ENCODE data around the gene NIT1. TPM values are rescaled to one million over a fixed set of nuclear protein-coding genes. Genes with fewer than 3 reads are reported as not detected.

The NIT1 gene
- total and polyA plus RNA-seq, 10 of the 15 experiments (the other 5 are each of a cell fraction or from before 2014, with no cell fraction given): 19.2 to 54.4 (median 28.3) TPM

GRCh38 chr1:161121834-161122233, 3.9 kb downstream of the NIT1 start:
- intact Hi-C loops (cut with micrococcal nuclease; ENCODE audit: unreplicated experiment) (no loop called here), in situ Hi-C loops (cut with MboI) (no loop called here)
- BruUV-seq (replicated peaks): no TSS peak
- no peak for ATAC-seq
- no peak overlapping the region for H3K4me3 ChIP-seq
- no peak overlapping the region for H3K9ac ChIP-seq (ENCODE audit: control insufficient read depth, insufficient read depth, low read length)
- peak overlapping the region; percentile 10; the same call in 1 of the 2 replicates for H3K27ac ChIP-seq (ENCODE audit: control insufficient read depth, insufficient read depth)
- no peak overlapping the region for H2AFZ ChIP-seq (ENCODE audit: control insufficient read depth, low read depth, low read length)
- POLR2A ChIA-PET: interaction anchor here (1.0 to 1.6 kb wide), 4 partner anchors 53 to 122 kb away, joined by 3 to 9 read pairs (median 6); no protein-coding TSS in a partner anchor
- FAIRE-seq: no peak
- peak overlapping the region; percentile 38 for H3K4me2 ChIP-seq (ENCODE audit: control insufficient read depth, insufficient read depth)
- H3K4me1 ChIP-seq (ENCODE audit: control insufficient read depth, insufficient read depth, low read length): peaks cover 19% of the 10 kb centered on the region
- 51% methylated on average over 4 of the region's 4 CpGs for WGBS (ENCODE audit: insufficient coverage, insufficient replicate concordance, low lambda C conversion rate, missing lambda C conversion rate)
- no peaks in the 10 kb centered on the region for H3K9me3 ChIP-seq (replicated peaks; ENCODE audit: control insufficient read depth, insufficient read depth, low read length)
- DNase-seq (ENCODE audit: low read depth, low spot score): no peak
- RAD21 ChIA-PET (ENCODE audit: unreplicated experiment): interaction anchor here (0.7 to 1.3 kb wide), 3 partner anchors 14 to 75 kb away, joined by 3 to 4 read pairs (median 4); no protein-coding TSS in a partner anchor
- peaks cover 28% of the 10 kb centered on the region for H3K79me2 ChIP-seq (ENCODE audit: control insufficient read depth, insufficient read depth, low read length)
- H3K36me3 ChIP-seq (ENCODE audit: control insufficient read depth in 2 of 2, insufficient read depth in 2 of 2, low read length in 1 of 2): peaks cover 17 to 18% of the 10 kb centered on the region in 2 experiments
- TF ChIP-seq MEF2A (IDR thresholded peaks at IDR 0.05; ENCODE audit: insufficient read depth, low read depth, low read length) (no peak), ZNF384 (IDR thresholded peaks at IDR 0.05; ENCODE audit: borderline replicate concordance, low read depth, low read length) (peak; percentile 81), SPI1 (IDR thresholded peaks at IDR 0.05; ENCODE audit: borderline replicate concordance, insufficient read depth, low read depth, low read length) (peak; percentile 27; the same call in 1 of the 2 replicates)
- no peaks in the 10 kb centered on the region for H3K27me3 ChIP-seq (replicated peaks in 1 of 2; ENCODE audit: control insufficient read depth in 2 of 2, insufficient read depth in 2 of 2, low read length in 1 of 2)
- H4K20me1 ChIP-seq (ENCODE audit: control insufficient read depth, insufficient read depth): no peaks in the 10 kb centered on the region
- CTCF ChIA-PET: interaction anchor here (0.6 to 1.7 kb wide), 4 partner anchors 19 to 870 kb away, joined by 3 to 8 read pairs (median 4); partner anchors contain the start of gene TOMM40L
- SMC1A ChIA-PET (ENCODE audit: uncharacterized antibody, unreplicated experiment): interaction anchor here (0.8 to 1.6 kb wide), 8 partner anchors 9 to 84 kb away, joined by 3 to 5 read pairs (median 4); partner anchors contain the start of gene TSTD1

GRCh38 chr1:161122967-161123366, 5.1 kb downstream of the NIT1 start:
- SMC1A ChIA-PET (ENCODE audit: uncharacterized antibody, unreplicated experiment): no interaction called here
- Histone ChIP-seq H3K9ac (ENCODE audit: control insufficient read depth, insufficient read depth, low read length) (no peak overlapping the region), H3K4me3 (no peak overlapping the region), H3K36me3 (ENCODE audit: control insufficient read depth in 2 of 2, insufficient read depth in 2 of 2, low read length in 1 of 2) (peaks cover 17 to 18% of the 10 kb centered on the region in 2 experiments), H2AFZ (ENCODE audit: control insufficient read depth, low read depth, low read length) (no peak overlapping the region), H3K27ac (ENCODE audit: control insufficient read depth, insufficient read depth) (no peak overlapping the region), H3K4me1 (ENCODE audit: control insufficient read depth, insufficient read depth, low read length) (peaks cover 19% of the 10 kb centered on the region), H3K9me3 (replicated peaks; ENCODE audit: control insufficient read depth, insufficient read depth, low read length) (no peaks in the 10 kb centered on the region), H3K79me2 (ENCODE audit: control insufficient read depth, insufficient read depth, low read length) (peaks cover 16% of the 10 kb centered on the region), H3K27me3 (replicated peaks in 1 of 2; ENCODE audit: control insufficient read depth in 2 of 2, insufficient read depth in 2 of 2, low read length in 1 of 2) (no peaks in the 10 kb centered on the region), H4K20me1 (ENCODE audit: control insufficient read depth, insufficient read depth) (no peaks in the 10 kb centered on the region), H3K4me2 (ENCODE audit: control insufficient read depth, insufficient read depth) (no peak overlapping the region)
- FAIRE-seq: no peak
- DNase-seq (ENCODE audit: low read depth, low spot score): no peak
- no peak for TF ChIP-seq MTA3 (IDR thresholded peaks at IDR 0.05; ENCODE audit: borderline replicate concordance, low read length)
- TF ChIP-seq SPI1 (IDR thresholded peaks at IDR 0.05; ENCODE audit: borderline replicate concordance, insufficient read depth, low read depth, low read length): no peak
- TF ChIP-seq TARDBP (IDR thresholded peaks at IDR 0.05; ENCODE audit: borderline replicate concordance): no peak
- no peak for TF ChIP-seq ZZZ3 (IDR thresholded peaks at IDR 0.05; ENCODE audit: control insufficient read depth, insufficient read length, low read depth)
- TF ChIP-seq MEF2A (IDR thresholded peaks at IDR 0.05; ENCODE audit: insufficient read depth, low read depth, low read length): no peak
- no peak for TF ChIP-seq MTA2 (IDR thresholded peaks at IDR 0.05; ENCODE audit: low read depth)
- no peak for TF ChIP-seq RCOR1 (conservative IDR thresholded peaks at IDR 0.05; ENCODE audit: low read depth, low read length)
- TF ChIP-seq ZSCAN29 (IDR thresholded peaks at IDR 0.05): no peak
- no peak for TF ChIP-seq CREB1 (IDR thresholded peaks at IDR 0.05; ENCODE audit: low read depth)
- no peak for TF ChIP-seq TAF1 (IDR thresholded peaks at IDR 0.05; ENCODE audit: borderline replicate concordance, low read depth, low read length)
- no peak for TF ChIP-seq PAX8 (IDR thresholded peaks at IDR 0.05)
- TF ChIP-seq HDAC2 (IDR thresholded peaks at IDR 0.05): no peak
- TF ChIP-seq E2F8 (IDR thresholded peaks at IDR 0.05; ENCODE audit: low read depth, partially characterized antibody): no peak
- TF ChIP-seq SP1 (IDR thresholded peaks at IDR 0.05; ENCODE audit: low read depth, low read length): no peak
- CTCF ChIA-PET: no interaction called here
- RAD21 ChIA-PET (ENCODE audit: unreplicated experiment): no interaction called here
- intact Hi-C loops (cut with micrococcal nuclease; ENCODE audit: unreplicated experiment): no loop called here
- in situ Hi-C loops (cut with MboI): no loop called here
- POLR2A ChIA-PET: interaction anchor here (0.7 kb wide), 1 partner anchor 81 kb away, joined by 3 read pairs; no protein-coding TSS in a partner anchor
- 93% methylated on average over 6 of the region's 6 CpGs for WGBS (ENCODE audit: insufficient coverage, insufficient replicate concordance, low lambda C conversion rate, missing lambda C conversion rate)
- no peak for ATAC-seq
- no TSS peak for BruUV-seq (replicated peaks)

Data from GM12878 (cell line).